NCI-H128 (cell line): ENCODE data around the gene CCR9.

ENCODE experiments used
- DNase-seq: peaks from one replicate; lab custom pipeline; 2025; ENCODE audit not compliant: unreplicated experiment; lab: John Stamatoyannopoulos, UW

CCR9 gene

GRCh38 chr3:45951946-45952345 lies 65.6 kb downstream of the CCR9 start:
- DNase-seq, result no peak

- no peak for DNase-seq
These were observed 66.1 kb downstream of the CCR9 start for GRCh38 chr3:45952456-45952855.
